GM12873 (cell line): ENCODE results near the gene ACOT9.

Experiments used
- CTCF ChIP-seq: IDR thresholded peaks from 2 replicates; pipeline ENCODE4 v1.5.1; 2012; ENCODE audit warnings: low read depth, mild to moderate bottlenecking, moderate library complexity, low read length, control low read depth; ENCODE audit not compliant: insufficient read depth; ENCODE audit errors: missing control alignments

ACOT9 gene

GRCh38 chrX:23673108-23673507 is 70.0 kb downstream of the ACOT9 start:
- no peak for TF ChIP-seq CTCF

- TF ChIP-seq CTCF: no peak
Observed at GRCh38 chrX:23670528-23670927, 72.5 kb downstream of the ACOT9 start.

- TF ChIP-seq CTCF: no peak
Observed at GRCh38 chrX:23668335-23668734, 74.7 kb downstream of the ACOT9 start.

GRCh38 chrX:23667239-23668177 is 75.6 kb downstream of the ACOT9 start, which contains the start of gene PRDX4:
PRDX4 (plus strand) TSS chrX:23667493; CDS start chrX:23667571, 78 bp downstream.
- TF ChIP-seq CTCF: no peak

GRCh38 chrX:23666282-23666681 is 76.8 kb downstream of the ACOT9 start:
- TF ChIP-seq CTCF: no peak

GRCh38 chrX:23664496-23664895 is 78.6 kb downstream of the ACOT9 start:
- no peak for TF ChIP-seq CTCF

- no peak for TF ChIP-seq CTCF
Observed at GRCh38 chrX:23662853-23663252, 80.2 kb downstream of the ACOT9 start.
